ENCODE measurements around the gene ZSWIM4. TPM values are rescaled to one million over a fixed set of nuclear protein-coding genes. Genes with fewer than 3 reads are reported as not detected.

The ZSWIM4 gene
- total and polyA plus RNA-seq, 12 donors, result 1.2 to 7.1 (median 2.7) TPM

GRCh38 chr19:13765395-13766094 lies 29.7 kb upstream of the ZSWIM4 start:
- Histone ChIP-seq H3K9me3 (no peaks in the 10 kb centered on the region), H3K27me3 (no peaks in the 10 kb centered on the region), H3K4me1 (peaks cover 0 to 15% (median 10%) of the 10 kb centered on the region in 9 donors), H3K36me3 (peaks cover 0 to 59% (median 43%) of the 10 kb centered on the region in 9 donors), H3K4me3 (peak overlapping the region; percentile 39 to 96 (median 76)), H3K27ac (peak overlapping the region in 9 of 10 donors; percentile 52 to 81 (median 74))
- intact Hi-C loops (cut with DNase I), result loop anchor here in 1 of 10 donors (10.0 kb wide), 1 partner anchor 309 kb away; the partner anchor contains the start of gene MISP3
- ATAC-seq (no peak), DNase-seq (no peak)
- no peak for TF ChIP-seq CTCF (IDR thresholded peaks at IDR 0.05)
- WGBS, 2 donors, result 66 to 71% methylated on average over 19 of the region's 19 CpGs

- Histone ChIP-seq H3K9me3 (no peaks in the 10 kb centered on the region), H3K27me3 (no peaks in the 10 kb centered on the region), H3K4me1 (peaks cover 0 to 15% (median 10%) of the 10 kb centered on the region in 9 donors), H3K27ac (peak overlapping the region in 1 of 10 donors; percentile 52), H3K4me3 (peak overlapping the region in 1 of 10 donors; percentile 79), H3K36me3 (peaks cover 0 to 59% (median 46%) of the 10 kb centered on the region in 9 donors)
- DNase-seq, result no peak
- no peak for ATAC-seq
- intact Hi-C loops (cut with DNase I), result loop anchor here in 1 of 10 donors (10.0 kb wide), 1 partner anchor 309 kb away; the partner anchor contains the start of gene MISP3
- TF ChIP-seq CTCF (IDR thresholded peaks at IDR 0.05), result no peak
- 91 to 100% methylated on average over 3 of the region's 3 CpGs for WGBS, 2 donors
These were observed 29.2 kb upstream of the ZSWIM4 start for GRCh38 chr19:13766095-13766481.

- peaks cover 0 to 15% (median 11%) of the 10 kb centered on the region in 9 donors for H3K4me1 ChIP-seq
These were observed 26.7 kb upstream of the ZSWIM4 start for GRCh38 chr19:13768510-13768909.

More at GRCh38 chr19:13768510-13768909, 26.7 kb upstream of the ZSWIM4 start:
- DNase-seq, result no peak
- Histone ChIP-seq H3K4me3 (no peak overlapping the region), H3K36me3 (peaks cover 0 to 52% (median 33%) of the 10 kb centered on the region in 9 donors), H3K27ac (no peak overlapping the region), H3K9me3 (no peaks in the 10 kb centered on the region), H3K27me3 (no peaks in the 10 kb centered on the region)
- no peak for ATAC-seq
- no peak for TF ChIP-seq CTCF (IDR thresholded peaks at IDR 0.05)
- whole genome bisulfite sequencing, 2 donors, result 94% methylated on average over 19 of the region's 19 CpGs
- intact Hi-C loops (cut with DNase I), result loop anchor here in 1 of 10 donors (10.0 kb wide), 1 partner anchor 306 kb away; the partner anchor contains the start of gene MISP3

Measured in heart right ventricle (tissue), 16 donors.